Measurements from ENCODE around the gene FAM110D.

DNA sequence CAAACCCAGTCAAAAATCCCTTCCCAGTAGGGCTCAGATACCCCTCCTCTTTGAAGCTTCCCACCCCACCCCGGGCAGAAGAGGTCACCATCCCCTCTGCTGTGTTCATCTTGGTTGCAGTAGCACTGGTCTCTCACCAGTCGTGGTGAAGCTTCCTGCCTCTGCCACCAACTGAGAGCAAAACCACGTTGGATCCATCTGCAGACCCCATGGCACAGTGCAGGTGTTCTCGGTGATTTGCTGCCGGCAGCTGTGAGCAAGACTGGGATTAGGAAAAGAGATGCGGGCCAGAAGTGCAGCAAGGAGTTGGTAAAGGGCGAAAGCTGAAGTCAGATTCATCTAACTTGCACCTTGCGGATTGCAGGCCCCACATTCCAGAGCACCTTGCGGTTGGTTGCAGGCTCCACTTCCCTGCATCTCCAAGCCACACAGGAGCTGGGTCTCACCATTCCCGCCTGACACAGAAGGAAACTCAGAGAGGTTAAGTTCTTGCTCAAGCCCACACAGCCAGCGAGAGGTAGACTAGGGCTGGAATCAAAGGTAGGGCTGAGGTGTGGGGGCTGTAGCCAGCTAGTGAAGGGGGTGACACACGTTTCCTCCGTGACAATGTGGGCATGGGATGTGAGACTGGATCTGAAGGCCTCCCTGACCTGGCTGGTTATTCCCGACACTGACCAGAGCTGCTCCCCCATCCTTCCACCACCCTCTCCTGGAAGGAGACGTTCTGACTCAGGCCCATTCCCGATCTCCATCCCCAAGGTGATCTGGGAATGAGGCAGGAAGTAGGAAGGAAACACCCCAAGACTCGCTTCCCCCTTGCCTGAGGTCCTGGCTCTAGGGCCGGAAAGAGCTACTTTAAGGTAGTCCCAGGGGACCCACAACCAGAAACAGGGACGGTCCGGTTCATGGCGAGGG, 3.3 kb upstream of the FAM110D start:
- TF ChIP-seq POLR2AphosphoS5 (IDR thresholded peaks at IDR 0.05; ENCODE audit: low read depth, low read length) (no peak), REST (IDR thresholded peaks at IDR 0.05; ENCODE audit: insufficient read depth in 1 of 2, low read depth in 2 of 2, low read length in 2 of 2) (no peak), SIN3A (IDR thresholded peaks at IDR 0.05; ENCODE audit: borderline replicate concordance, insufficient read depth, low read length) (no peak), TAF1 (IDR thresholded peaks at IDR 0.05; ENCODE audit: borderline replicate concordance, insufficient read depth, low read length) (no peak), FOXP2 (optimal IDR thresholded peaks at IDR 0.05; ENCODE audit: borderline replicate concordance, extremely low read depth, extremely low read length, insufficient read depth) (no peak)
